ENCODE data around the gene NCOA7.

NCOA7 gene

GRCh38 chr6:125962900-125963497, 172.2 kb downstream of the NCOA7 start:
- H3K27me3 ChIP-seq (ENCODE audit: insufficient read depth, low read length, poor library complexity), result no peaks in the 10 kb centered on the region
- no peak overlapping the region for H3K27ac ChIP-seq (ENCODE audit: low read length)
- no peak overlapping the region for H3K9ac ChIP-seq (ENCODE audit: low read depth, low read length)
- no peak for TF ChIP-seq EZH2 (IDR thresholded peaks at IDR 0.05; ENCODE audit: borderline replicate concordance, low read depth, low read length, severe bottlenecking)
- no peak for TF ChIP-seq CTCF (IDR thresholded peaks at IDR 0.05; ENCODE audit: borderline replicate concordance, extremely low read depth, low read length, poor library complexity, severe bottlenecking)
- H3K9me3 ChIP-seq (ENCODE audit: insufficient read depth, low read length, severe bottlenecking), result no peaks in the 10 kb centered on the region
- peaks cover 12% of the 10 kb centered on the region for H3K4me1 ChIP-seq (ENCODE audit: insufficient read depth, low read length)
- H3K79me2 ChIP-seq (ENCODE audit: insufficient read depth, low read length), result peaks cover 62% of the 10 kb centered on the region
- DNase-seq (no peak), ATAC-seq (ENCODE audit: insufficient read depth, low read depth) (no peak)
- no peak overlapping the region for H2AFZ ChIP-seq (ENCODE audit: low read depth, low read length)
- H3K36me3 ChIP-seq (ENCODE audit: insufficient read depth, low read length), result peaks cover 12% of the 10 kb centered on the region
- no peak overlapping the region for H3K4me3 ChIP-seq (ENCODE audit: low read depth in 1 of 2, low read length in 2 of 2)
- H4K20me1 ChIP-seq (ENCODE audit: insufficient read depth, low read length), result peaks cover 3% of the 10 kb centered on the region; the same call in 1 of the 2 replicates
- no peak overlapping the region for H3K4me2 ChIP-seq (ENCODE audit: insufficient read depth, low read length)

GRCh38 chr6:125963817-125964216, 173.1 kb downstream of the NCOA7 start:
- H3K27me3 ChIP-seq (ENCODE audit: insufficient read depth, low read length, poor library complexity), result no peaks in the 10 kb centered on the region
- H3K9me3 ChIP-seq (ENCODE audit: insufficient read depth, low read length, severe bottlenecking), result no peaks in the 10 kb centered on the region
- no peak overlapping the region for H3K9ac ChIP-seq (ENCODE audit: low read depth, low read length)
- H3K79me2 ChIP-seq (ENCODE audit: insufficient read depth, low read length), result peaks cover 56% of the 10 kb centered on the region
- ATAC-seq (ENCODE audit: insufficient read depth, low read depth) (no peak), DNase-seq (no peak)
- peaks cover 20% of the 10 kb centered on the region for H3K36me3 ChIP-seq (ENCODE audit: insufficient read depth, low read length)
- peaks cover 3% of the 10 kb centered on the region; the same call in 1 of the 2 replicates for H3K4me1 ChIP-seq (ENCODE audit: insufficient read depth, low read length)
- no peak overlapping the region for H3K27ac ChIP-seq (ENCODE audit: low read length)
- TF ChIP-seq EZH2 (IDR thresholded peaks at IDR 0.05; ENCODE audit: borderline replicate concordance, low read depth, low read length, severe bottlenecking) (no peak), CTCF (IDR thresholded peaks at IDR 0.05; ENCODE audit: borderline replicate concordance, extremely low read depth, low read length, poor library complexity, severe bottlenecking) (no peak)
- no peak overlapping the region for H2AFZ ChIP-seq (ENCODE audit: low read depth, low read length)
- H4K20me1 ChIP-seq (ENCODE audit: insufficient read depth, low read length), result peaks cover 3% of the 10 kb centered on the region; the same call in 1 of the 2 replicates
- H3K4me3 ChIP-seq (ENCODE audit: low read depth in 1 of 2, low read length in 2 of 2), result no peak overlapping the region
- no peak overlapping the region for H3K4me2 ChIP-seq (ENCODE audit: insufficient read depth, low read length)

- no peak overlapping the region for H3K4me2 ChIP-seq (ENCODE audit: insufficient read depth, low read length)
Measured at GRCh38 chr6:125966569-125966968, 175.8 kb downstream of the NCOA7 start.

More at GRCh38 chr6:125966569-125966968, 175.8 kb downstream of the NCOA7 start:
- ATAC-seq (ENCODE audit: insufficient read depth, low read depth) (no peak), DNase-seq (no peak)
- no peak overlapping the region for H3K27ac ChIP-seq (ENCODE audit: low read length)
- no peaks in the 10 kb centered on the region for H3K27me3 ChIP-seq (ENCODE audit: insufficient read depth, low read length, poor library complexity)
- H3K9me3 ChIP-seq (ENCODE audit: insufficient read depth, low read length, severe bottlenecking), result no peaks in the 10 kb centered on the region
- TF ChIP-seq EZH2 (IDR thresholded peaks at IDR 0.05; ENCODE audit: borderline replicate concordance, low read depth, low read length, severe bottlenecking), result no peak
- TF ChIP-seq CTCF (IDR thresholded peaks at IDR 0.05; ENCODE audit: borderline replicate concordance, extremely low read depth, low read length, poor library complexity, severe bottlenecking), result no peak
- no peaks in the 10 kb centered on the region for H3K4me1 ChIP-seq (ENCODE audit: insufficient read depth, low read length)
- H3K79me2 ChIP-seq (ENCODE audit: insufficient read depth, low read length), result peaks cover 44% of the 10 kb centered on the region
- no peak overlapping the region for H3K4me3 ChIP-seq (ENCODE audit: low read depth in 1 of 2, low read length in 2 of 2)
- peaks cover 23% of the 10 kb centered on the region for H3K36me3 ChIP-seq (ENCODE audit: insufficient read depth, low read length)
- no peak overlapping the region for H2AFZ ChIP-seq (ENCODE audit: low read depth, low read length)
- peaks cover 3% of the 10 kb centered on the region; the same call in 1 of the 2 replicates for H4K20me1 ChIP-seq (ENCODE audit: insufficient read depth, low read length)
- H3K9ac ChIP-seq (ENCODE audit: low read depth, low read length), result no peak overlapping the region

Measured in DND-41 (cell line).